Progenitor cell of endocrine pancreas (in vitro differentiated cells): ENCODE data around the gene COMT. TPM values are rescaled to one million over a fixed set of nuclear protein-coding genes. Genes with fewer than 3 reads are reported as not detected.

Source experiments
- DNase-seq: peaks from one replicate; pipeline ENCODE4 v3.0.0; 2021; ENCODE audit warnings: low spot score; ENCODE audit not compliant: unreplicated experiment
- H3K27ac Mint-ChIP-seq: 2 replicates; pipeline ENCODE4 v1.8.0; 2021; ENCODE audit warnings: mild to moderate bottlenecking, moderate library complexity, mixed read lengths
- H3K27me3 Mint-ChIP-seq: 2 replicates; pipeline ENCODE4 v1.8.0; 2021; ENCODE audit warnings: mixed read lengths
- H3K36me3 Mint-ChIP-seq: 2 replicates; pipeline ENCODE4 v1.8.0; 2022; ENCODE audit warnings: mixed read lengths; ENCODE audit not compliant: insufficient read depth
- H3K4me1 Mint-ChIP-seq: 2 replicates; pipeline ENCODE4 v1.8.0; 2021; ENCODE audit warnings: low read depth, mixed read lengths
- H3K4me3 Mint-ChIP-seq: 2 replicates; pipeline ENCODE4 v1.8.0; 2021; ENCODE audit warnings: low read depth, mild to moderate bottlenecking, moderate library complexity, mixed read lengths
- H3K9me3 Mint-ChIP-seq: 2 replicates; pipeline ENCODE4 v1.8.0; 2021; ENCODE audit warnings: low read depth, mixed read lengths
- total RNA-seq: library from RNA; stranded (reverse); gene quantifications from 2 replicates; pipeline ENCODE4 v1.2.1, GENCODE V29; 2021
- TF ChIP-seq, protein P1 (sequence below): fragments of 200-600 bp; sonication (generic); IDR thresholded peaks from one replicate; pipeline ENCODE4 v1.5.0; 2021; ENCODE audit warnings: antibody characterized with exemption, mild to moderate bottlenecking; ENCODE audit not compliant: unreplicated experiment

The COMT gene
- total RNA-seq, 1 donor from 2014 or later = 48.7 TPM

DNA sequence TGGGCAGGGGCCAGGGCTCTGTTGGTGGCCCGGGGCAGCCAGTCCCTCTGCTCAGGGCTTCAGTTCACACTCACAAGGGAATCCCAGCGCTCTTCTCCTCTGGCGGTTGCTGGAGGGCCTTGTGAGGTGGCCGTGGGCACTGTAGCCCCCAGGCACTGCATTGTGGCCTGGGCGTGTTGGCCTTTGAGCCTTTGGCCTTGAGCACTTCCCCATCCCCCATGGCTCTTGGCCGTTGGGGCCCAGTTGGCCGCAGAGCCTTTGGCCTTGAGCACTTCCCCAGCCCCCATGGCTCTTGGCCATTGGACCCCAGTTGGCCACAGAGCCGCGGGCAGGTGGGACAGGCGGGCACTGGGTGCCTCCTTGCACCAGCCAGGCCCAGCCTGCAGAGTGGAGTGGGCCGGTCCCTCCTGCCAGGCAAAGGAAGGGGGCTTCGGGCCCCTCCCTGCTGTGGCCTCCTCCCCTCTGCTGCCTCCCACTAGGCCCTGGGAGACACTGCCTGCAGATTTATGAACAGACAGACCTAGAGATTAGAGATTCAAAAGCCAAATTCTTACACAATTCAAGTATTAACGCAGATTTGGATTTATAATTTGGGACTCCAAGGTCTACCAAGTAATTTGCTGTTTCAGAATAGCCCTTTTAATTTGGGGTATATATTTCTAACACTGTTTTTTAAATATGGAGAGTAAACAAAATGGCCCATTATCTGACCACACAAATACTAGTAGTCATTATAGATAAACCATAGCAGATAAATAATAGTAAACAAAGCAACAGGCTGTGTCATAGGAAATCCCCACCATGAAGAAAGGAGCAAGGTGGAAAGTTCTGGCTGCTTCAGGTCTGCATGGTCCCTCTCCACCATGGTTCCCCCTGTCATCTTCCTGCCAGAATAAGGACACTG is 18.3 kb downstream of the COMT start:
- Mint-ChIP-seq H3K27ac (peak overlapping the region; percentile 64), H3K9me3 (no peaks in the 10 kb centered on the region), H3K4me1 (peaks cover 30% of the 10 kb centered on the region), H3K4me3 (no peak overlapping the region), H3K36me3 (peaks cover 1% of the 10 kb centered on the region), H3K27me3 (no peaks in the 10 kb centered on the region)
- DNase-seq = no peak
- TF ChIP-seq, protein P1, sequence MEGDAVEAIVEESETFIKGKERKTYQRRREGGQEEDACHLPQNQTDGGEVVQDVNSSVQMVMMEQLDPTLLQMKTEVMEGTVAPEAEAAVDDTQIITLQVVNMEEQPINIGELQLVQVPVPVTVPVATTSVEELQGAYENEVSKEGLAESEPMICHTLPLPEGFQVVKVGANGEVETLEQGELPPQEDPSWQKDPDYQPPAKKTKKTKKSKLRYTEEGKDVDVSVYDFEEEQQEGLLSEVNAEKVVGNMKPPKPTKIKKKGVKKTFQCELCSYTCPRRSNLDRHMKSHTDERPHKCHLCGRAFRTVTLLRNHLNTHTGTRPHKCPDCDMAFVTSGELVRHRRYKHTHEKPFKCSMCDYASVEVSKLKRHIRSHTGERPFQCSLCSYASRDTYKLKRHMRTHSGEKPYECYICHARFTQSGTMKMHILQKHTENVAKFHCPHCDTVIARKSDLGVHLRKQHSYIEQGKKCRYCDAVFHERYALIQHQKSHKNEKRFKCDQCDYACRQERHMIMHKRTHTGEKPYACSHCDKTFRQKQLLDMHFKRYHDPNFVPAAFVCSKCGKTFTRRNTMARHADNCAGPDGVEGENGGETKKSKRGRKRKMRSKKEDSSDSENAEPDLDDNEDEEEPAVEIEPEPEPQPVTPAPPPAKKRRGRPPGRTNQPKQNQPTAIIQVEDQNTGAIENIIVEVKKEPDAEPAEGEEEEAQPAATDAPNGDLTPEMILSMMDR = no peak

DNA sequence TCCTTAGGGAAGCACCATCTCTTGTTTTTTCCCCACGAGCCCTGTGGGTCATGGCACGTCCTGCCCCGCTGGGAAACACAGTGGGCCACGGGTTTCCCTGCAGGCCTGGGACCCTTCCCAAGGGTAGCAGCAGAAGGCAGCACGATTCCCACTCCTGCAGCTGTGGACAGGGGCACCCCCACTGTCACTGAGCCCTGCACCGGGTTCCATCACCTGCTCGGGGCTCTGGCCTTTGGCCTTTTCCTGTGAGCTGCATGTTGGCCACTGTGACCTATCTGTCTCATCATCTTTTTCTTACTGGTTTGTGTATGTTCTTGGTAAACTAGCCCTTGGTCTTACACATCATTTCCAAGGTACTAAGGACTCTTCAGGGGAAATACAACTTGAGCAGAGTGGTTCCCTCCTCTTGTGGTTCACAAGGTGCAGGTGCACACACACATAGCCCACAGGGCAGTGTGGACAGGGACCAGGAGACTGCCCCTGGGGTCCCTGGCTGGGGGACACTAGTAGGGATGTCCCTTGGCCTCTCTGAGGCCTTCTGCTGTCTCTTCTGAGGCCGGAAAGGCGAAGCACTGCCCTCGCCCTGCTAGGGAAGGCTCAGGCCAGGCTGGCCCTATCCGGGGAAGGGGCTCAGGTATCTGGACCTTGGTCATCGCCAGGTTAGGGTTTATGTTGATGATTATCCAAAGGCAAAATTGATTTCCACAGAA is 19.1 kb downstream of the COMT start:
- TF ChIP-seq, protein P1 = no peak
- H3K27ac Mint-ChIP-seq = peak overlapping the region; percentile 41
- no peak overlapping the region for H3K4me3 Mint-ChIP-seq
- H3K27me3 Mint-ChIP-seq = no peaks in the 10 kb centered on the region
- H3K4me1 Mint-ChIP-seq = peaks cover 30% of the 10 kb centered on the region
- no peak for DNase-seq
- H3K9me3 Mint-ChIP-seq = no peaks in the 10 kb centered on the region
- H3K36me3 Mint-ChIP-seq = peaks cover 1% of the 10 kb centered on the region

DNA sequence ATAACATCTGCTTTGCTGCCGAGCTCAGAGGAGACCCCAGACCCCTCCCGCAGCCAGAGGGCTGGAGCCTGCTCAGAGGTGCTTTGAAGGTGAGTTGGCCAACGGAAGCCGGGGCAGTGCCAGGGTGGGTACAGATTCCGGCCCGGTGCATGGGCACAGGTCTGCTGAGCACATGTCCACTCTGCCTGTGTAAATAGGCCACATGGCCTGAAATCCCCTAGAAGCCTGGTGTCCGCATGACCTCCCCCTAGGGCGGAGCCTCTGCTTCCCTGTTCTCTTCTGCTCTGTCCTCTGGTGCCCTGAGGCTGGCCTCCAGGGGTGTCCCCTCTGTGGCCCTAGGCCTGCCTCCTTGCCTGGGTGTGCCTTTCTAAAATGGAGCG is 19.6 kb downstream of the COMT start:
- no peak overlapping the region for H3K4me3 Mint-ChIP-seq
- peaks cover 33% of the 10 kb centered on the region for H3K4me1 Mint-ChIP-seq
- TF ChIP-seq, protein P1 = no peak
- no peak overlapping the region for H3K27ac Mint-ChIP-seq
- no peaks in the 10 kb centered on the region for H3K27me3 Mint-ChIP-seq
- H3K36me3 Mint-ChIP-seq = peaks cover 2% of the 10 kb centered on the region
- no peak for DNase-seq
- no peaks in the 10 kb centered on the region for H3K9me3 Mint-ChIP-seq

DNA sequence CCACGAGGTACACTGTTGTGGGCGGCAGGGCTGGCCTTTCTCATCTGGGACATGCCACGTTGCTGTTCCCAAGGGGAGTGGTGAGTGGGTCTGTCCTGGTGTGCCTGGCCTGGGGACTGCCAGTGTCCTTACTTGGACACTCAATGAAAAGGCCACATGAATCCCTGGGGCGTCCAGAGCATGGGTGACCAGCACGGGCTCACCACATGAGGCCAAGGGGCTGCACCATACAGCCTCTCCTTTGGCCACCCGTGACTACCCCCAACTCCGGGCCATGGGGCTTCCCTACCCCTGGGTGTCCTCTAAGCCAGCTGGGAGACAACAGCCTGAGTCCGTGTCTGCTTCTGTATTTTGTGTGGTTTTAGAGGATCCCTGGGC is 20.3 kb downstream of the COMT start:
- no peak overlapping the region for H3K27ac Mint-ChIP-seq
- TF ChIP-seq, protein P1 = no peak
- H3K4me3 Mint-ChIP-seq = no peak overlapping the region

DNA sequence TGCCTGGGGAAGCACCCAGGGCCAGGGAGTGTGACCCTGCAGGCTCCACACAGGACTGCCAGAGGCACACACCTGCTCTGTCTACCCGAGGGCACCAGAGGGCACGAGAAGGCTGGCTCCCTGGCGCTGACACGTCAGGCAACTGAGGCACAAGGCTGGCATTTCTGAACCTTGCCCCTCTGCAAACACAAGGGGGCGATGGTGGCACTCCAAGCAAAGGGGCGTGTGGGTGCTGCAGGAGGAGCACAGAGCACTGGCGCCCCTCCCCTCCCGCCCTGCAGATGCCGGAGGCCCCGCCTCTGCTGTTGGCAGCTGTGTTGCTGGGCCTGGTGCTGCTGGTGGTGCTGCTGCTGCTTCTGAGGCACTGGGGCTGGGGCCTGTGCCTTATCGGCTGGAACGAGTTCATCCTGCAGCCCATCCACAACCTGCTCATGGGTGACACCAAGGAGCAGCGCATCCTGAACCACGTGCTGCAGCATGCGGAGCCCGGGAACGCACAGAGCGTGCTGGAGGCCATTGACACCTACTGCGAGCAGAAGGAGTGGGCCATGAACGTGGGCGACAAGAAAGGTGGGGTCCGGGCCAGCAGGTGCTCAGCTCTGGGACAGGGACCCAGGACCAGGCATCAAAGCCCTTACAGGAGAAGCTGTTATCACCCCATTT is 20.8 kb downstream of the COMT start:
- Mint-ChIP-seq H3K9me3 (no peaks in the 10 kb centered on the region), H3K36me3 (peaks cover 6% of the 10 kb centered on the region), H3K4me3 (peak overlapping the region; percentile 52), H3K4me1 (peaks cover 38% of the 10 kb centered on the region), H3K27ac (peak overlapping the region; percentile 92), H3K27me3 (no peaks in the 10 kb centered on the region)
- TF ChIP-seq, protein P1 = peak; percentile 65
- peak; percentile 51 for DNase-seq

More for the DNA sequence above, 20.3 kb downstream of the COMT start:
- no peaks in the 10 kb centered on the region for H3K27me3 Mint-ChIP-seq
- H3K9me3 Mint-ChIP-seq = no peaks in the 10 kb centered on the region
- peaks cover 2% of the 10 kb centered on the region for H3K36me3 Mint-ChIP-seq
- H3K4me1 Mint-ChIP-seq = peaks cover 33% of the 10 kb centered on the region
- DNase-seq = no peak
